Measurements from ENCODE around the gene STRBP.
"Not testable (repeated sequence)": the region's sequence is repeated elsewhere in the genome, so short reads cannot be mapped to it uniquely, and the experiment has no call there.

The STRBP gene

DNA sequence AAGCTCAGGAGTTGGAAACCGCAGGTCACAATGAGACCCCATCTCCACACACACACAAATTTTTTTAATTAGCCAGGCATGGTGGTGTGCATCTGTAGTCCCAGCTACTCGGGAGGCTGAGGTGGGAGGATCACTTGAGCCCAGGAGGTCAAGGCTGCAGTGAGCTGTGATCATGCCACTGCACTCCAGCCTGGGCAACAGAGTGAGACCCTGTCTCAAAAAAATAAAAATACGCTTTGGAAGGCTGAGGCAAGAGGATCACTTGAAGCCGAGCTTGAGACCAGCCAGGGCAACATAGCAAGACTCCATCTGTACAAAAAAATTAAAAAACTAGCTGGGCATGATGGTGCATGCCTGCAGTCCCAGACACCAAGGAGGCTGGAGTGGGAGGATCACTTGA is 19.2 kb downstream of the STRBP start:
- not testable (repeated sequence) for DNase-seq (ENCODE audit: low read depth)

DNA sequence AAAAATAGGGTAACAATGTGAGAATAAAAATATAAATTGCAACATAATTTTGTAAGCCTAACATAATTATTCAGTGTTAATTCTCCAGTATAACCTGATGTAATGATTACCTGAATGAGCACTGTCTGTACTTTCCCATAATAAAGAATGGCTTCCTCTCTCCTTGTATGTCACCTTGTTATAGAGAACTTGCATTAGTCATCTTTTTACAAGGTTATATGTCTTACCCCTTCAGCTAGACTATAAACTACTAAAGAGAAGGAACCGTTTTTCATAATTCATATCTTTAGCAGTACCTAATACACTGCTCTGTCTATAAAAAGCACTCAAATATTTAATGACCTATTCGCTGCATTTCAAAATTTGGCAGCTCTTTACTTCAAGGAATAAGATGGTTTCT is 19.8 kb downstream of the STRBP start:
- no peak for DNase-seq (ENCODE audit: low read depth)

DNA sequence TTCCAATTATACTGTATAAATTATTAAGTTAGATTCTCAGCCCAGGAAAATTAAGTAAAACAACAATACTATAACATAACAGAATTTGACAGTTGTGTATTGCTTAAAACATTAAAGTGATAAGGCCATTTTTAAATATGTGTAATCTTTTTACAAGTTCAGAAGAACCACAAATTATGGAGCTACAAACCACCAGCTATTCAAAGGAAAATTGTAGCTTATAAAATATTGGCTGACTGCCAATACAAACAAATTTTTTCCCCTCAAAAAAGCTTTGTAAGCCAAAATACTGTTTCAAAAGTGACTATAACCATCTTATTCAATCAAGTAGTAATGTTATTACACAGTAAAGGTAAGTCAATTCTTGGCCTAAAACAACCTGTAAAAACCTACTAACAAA is 21.9 kb downstream of the STRBP start:
- DNase-seq (ENCODE audit: low read depth) = no peak

DNA sequence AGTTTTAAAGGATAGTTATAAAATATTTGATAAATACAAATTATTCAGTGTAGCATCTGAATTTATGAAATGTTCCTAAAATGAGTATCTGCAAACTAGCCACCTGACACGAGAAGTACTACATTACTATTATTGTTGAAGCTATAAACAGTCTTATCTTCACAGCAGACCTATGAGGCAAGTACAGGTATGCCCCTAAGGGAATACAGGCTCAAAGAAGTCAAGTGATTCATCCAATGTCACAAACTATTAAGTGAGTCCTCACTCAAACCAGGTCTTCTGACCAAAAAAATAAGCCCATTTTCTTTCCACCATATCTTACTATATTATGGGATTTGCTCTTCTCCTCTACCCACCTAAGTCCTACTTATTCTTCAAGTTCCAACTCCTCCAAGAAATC is 28.7 kb downstream of the STRBP start:
- no peak for DNase-seq (ENCODE audit: low read depth)

DNA sequence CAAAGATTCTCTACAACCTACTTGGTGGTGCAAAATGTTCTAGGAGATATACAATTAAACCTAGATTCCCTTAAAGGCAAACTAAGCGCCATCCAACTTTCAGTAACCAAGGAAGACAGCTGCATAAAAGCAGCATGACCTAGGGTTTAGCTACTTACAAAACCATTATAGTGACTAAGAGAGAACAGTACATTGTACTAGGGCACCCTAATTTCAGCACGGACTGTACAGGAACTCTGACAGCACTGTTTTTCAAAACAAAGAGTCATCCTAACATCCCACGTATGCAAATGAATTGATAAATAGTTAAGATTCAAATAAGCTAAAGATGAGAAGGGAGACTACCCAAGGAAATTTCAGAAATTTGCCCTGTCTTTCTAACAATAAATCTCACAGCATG is 30.0 kb downstream of the STRBP start:
- no peak for DNase-seq (ENCODE audit: low read depth)

DNA sequence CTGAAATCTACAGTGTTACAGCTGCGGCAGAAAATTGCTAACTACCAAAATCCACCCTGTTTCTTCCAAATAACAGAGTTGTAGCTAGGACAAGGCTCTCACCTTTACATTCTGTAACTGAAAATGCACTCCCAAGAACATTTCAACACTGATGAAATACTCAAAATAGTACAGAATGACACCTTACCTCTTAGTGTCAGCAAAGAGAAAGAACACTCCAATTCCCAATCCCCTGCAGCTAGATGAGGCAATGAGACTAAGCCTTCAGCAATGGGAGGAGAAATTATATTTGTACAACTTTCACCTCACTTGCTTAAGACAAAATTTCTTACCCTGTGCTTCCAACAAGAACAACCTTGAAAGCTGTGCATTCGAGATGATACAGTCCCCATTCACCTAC is 31.2 kb downstream of the STRBP start:
- DNase-seq (ENCODE audit: low read depth) = no peak

DNA sequence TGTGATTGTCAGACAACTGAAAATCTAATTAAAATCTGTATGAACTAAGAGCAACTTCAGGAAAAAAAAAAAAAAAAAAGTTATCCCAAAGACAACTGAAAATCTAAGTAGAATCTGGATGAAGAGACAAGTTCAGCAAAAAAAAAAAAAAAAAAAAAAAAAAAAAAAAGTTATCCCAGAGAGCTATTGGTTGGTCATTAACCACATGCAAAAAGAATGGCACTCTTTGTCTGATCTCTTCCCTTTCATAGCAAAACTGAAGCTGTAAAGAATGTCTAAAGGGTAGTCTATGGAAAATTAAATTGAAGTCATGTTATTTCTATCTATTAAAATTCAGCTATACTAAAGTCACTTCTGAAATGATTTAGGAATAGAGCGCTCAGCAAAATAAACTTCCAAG is 32.9 kb downstream of the STRBP start:
- no peak for DNase-seq (ENCODE audit: low read depth)

DNA sequence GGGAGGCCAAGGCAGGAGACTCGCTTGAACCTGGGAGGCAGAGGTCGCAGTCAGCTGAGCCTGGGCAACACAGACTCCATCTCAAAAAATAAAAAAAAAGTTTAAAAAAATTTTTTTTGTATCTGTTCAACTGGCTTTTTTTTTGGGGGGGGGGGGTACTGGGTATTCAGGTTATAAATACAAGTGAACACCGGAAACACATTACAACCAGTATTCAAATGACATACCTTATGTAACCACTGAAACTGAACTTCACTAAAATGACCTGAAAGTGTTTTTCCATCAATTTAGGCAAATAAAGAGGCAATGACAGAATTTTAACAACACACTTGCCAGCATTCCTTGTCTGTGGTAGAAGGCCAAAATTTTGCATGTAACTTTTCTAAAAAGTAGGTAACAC is 33.5 kb downstream of the STRBP start:
- DNase-seq (ENCODE audit: low read depth) = no peak

DNA sequence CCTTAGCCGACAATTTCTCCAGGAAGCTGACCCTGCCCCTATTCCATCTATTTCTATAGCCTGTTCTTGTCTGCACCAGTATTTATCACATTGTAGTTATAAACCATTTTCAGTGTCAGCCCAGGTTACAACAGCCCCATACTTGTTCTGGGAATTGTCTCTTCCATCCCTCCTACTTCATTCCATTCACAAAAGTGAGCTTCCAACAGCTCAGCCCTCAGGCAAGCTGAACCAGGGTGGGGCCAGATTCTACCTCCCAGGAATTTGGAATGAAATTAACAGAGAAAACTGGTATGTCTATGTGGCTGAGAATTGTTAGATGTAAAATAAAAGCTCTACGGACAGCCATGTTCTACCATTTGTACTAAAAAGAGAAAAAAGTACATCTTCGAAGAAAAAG is 36.1 kb downstream of the STRBP start:
- DNase-seq (ENCODE audit: low read depth) = no peak

DNA sequence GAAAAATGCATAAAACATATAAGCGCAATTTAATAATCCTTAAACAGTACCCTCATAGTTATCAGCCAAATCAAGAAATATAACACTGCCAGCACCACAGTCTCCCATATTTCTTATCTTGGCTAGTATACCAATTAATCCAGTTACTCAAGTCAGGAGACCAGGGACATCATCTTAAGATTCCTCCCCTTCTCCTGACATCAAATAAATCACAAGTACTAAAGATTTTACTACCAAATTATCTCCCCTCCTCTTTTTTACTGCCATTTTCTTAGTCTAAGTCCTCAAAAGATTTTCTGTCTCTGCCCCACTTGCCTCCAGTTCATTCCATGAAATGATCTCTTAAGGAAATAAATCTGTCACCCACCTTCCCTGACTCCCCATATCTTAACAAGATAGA is 37.0 kb downstream of the STRBP start:
- DNase-seq (ENCODE audit: low read depth) = no peak

DNA sequence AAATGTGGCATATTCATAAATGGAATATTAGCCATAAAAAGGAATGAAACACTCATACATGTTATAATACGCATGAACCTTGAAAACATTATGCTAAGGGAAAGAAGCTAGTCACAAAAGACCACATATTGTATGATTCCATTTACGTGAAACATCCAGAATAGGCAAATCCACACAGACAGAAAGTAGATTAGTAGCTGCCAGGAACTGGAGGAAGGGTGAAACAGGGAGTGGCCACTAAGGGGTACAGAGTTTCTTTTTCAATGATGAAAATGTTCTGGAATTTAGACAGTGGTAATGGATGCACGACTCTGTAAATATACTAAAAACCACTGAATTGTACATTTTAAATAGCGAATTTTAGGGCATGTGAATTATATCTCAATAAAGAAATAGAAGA is 39.4 kb downstream of the STRBP start:
- DNase-seq (ENCODE audit: low read depth) = no peak

DNA sequence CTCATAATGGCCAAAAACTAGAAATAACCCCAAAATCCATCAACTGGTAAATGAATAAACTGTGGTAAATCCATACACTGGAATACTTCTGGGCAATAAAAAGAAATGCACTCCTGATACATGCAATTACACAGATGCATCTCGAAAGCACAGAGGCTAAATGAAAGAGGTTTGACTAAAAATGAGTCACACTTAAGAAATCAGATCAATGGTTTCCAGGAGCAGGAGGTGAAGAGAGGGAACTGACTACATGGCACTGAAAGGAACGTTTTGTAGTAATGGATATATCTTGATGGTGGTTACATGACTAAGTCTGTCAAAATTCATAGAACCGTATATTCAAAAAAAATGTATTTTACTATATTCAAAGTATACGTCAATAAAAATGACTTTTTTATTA is 42.4 kb downstream of the STRBP start:
- DNase-seq (ENCODE audit: low read depth) = no peak

DNA sequence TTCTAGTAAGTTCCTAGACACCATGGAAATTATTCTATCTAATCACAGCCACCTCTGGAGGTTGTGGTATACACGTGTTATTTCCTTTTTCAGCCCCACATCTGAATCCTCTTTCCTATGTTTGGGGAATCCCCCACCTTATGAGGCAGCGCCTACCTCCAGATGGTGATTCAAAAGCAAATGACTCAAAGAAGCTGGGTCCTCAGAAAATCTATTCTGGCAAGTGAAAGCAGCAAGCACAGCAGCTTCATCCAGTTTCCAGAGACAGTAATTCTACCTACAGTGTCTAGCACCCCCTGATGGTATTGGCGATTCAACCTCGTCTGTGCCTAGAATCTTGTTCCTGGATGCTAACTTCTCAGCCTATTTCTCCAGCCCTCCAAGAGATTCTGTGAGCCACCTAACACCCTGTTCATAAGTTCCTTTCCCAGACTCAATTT is 43.0 kb downstream of the STRBP start:
- DNase-seq (ENCODE audit: low read depth) = no peak

DNA sequence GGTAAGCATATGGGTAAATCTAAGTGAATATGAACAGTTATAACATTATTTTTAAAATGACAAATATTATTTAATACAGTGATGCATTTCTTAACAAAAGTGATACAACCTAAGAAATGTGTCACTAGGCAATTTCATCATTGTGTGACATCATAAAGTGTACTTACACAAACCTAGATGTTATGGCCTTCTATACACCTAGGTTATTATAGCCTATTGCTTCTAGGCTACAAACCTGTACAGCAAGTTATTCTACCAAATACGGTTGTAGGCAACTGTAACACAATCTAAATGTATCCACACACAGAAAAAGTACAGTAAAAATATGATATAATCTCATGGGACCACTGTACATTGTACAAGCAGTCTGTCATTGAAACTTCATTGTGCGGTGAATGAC is 48.3 kb downstream of the STRBP start:
- no peak for DNase-seq (ENCODE audit: low read depth)

DNA sequence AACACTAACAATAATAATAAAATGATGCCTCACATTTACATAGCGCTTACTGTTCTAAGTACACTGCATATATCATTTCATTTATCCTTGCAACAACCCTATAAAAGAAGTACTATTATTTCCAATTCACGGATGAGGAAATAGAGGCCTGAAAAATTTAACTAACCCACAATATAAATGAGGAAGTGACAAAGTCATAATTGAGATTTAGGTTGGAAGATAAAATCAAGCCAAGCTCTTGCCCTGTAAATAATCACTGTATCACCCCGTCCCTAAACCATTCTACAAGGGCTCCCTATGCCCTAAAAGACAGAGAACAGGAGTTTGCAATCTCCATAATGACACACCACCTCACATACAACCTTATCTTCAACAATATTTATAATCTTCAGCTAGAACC is 49.6 kb downstream of the STRBP start:
- no peak for DNase-seq (ENCODE audit: low read depth)

DNA sequence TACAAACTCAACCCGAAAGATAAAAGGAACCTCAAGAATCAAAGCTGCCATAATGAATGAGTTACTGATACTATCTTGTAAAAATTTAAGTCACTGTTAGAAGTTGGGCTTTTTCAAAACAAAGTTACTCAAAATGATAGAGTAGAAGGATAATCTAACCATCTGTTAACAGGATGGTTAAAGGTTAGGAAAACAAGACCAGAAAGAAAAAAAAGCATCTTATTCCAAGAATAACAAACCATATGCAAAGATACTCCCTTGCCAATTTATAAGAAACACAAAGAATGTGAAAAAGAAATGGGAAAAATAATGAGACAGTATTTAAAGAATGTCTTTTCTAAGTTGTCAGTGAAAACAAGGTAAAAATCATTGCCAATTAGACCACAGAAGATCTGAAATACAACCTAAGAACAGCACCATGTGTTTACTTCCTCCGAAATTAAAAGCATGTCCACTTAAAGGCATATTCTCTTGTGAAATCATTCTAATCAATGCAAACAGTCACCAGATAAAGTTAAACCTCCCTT is 51.2 kb downstream of the STRBP start:
- no peak for DNase-seq (ENCODE audit: low read depth)

DNA sequence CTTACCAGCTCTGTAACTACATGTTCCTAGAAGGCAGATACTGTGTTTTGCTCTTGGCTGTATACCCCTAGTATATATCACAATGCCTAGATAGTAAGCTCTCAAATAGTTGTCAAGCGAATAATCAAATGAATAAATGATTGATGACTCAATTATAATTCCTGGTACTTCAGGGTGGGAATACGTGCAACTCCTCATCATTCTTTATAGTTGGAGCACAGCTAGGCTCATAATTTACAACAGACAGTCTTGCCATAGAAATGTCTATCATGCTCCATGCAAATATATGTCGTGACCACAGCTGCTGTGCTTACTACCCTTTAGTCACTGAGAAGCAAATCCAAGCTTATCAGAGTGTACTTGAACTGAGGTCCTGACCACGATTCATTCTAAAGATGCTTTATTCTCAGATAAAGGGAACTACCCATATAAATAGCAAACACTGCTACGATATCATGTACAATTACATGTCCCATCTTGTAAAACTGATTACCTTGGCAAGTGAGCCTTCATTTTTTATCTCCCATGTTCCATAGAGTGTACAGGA is 52.1 kb downstream of the STRBP start:
- no peak for DNase-seq (ENCODE audit: low read depth)

DNA sequence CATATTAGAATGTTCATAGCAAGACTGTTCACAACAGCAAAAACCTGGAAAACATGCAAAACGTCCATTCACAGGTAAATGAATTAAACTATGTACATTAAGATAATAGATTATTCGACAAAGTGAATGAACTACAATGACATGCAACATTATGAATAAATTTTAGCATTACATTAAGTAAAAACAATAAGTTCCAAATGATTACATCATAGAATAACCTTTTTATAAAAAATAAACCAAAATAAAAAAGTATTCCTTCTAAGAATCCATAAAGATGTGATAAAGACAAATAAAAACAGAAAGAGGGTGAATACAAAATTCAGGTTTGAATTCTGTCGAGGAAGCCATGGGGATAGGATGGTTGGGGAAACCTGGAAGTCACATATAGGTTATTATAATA is 57.3 kb downstream of the STRBP start:
- no peak for DNase-seq (ENCODE audit: low read depth)

DNA sequence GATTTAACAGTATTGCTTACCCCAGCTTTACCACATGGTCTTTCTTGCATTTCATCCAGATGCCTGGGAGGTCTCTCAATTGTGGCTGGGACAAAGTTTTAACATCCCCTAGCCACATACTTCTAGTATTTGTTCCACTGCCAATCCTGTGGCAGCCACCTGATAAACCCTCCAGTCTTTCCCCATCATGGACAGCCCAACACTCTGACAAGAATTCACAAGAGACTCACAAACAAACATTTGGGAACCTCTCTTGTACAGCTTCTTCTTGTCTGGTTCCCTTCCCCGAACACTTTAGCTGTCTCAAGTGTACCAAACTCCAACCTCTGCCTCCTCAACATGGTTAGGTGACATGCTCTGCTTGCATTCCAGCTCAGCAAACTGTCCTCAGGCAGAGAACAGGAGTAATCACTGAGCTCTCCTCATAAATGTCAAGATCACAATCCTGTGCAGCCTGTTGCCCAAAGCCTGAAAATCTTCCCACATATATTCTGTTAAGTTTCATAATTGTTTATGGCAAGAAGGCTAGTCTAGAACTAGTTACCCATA is 59.7 kb downstream of the STRBP start:
- DNase-seq (ENCODE audit: low read depth) = no peak

DNA sequence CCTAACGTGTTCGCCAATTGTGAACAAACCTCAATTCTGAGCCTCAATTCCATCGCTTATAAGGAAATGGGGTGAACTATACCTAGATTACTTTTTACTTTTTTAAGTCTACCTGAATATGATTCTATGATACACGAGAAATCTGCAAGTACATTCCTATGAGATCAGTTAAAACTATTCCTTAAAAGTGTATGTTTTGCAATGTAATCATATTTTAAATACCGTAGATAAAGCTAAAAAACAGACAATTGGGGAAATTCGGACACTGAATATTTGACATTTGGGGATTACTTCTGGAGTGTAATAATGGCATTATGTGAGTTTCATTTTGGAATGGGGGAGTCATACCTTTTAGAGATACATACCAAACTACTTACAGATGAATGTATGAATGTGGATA is 62.3 kb downstream of the STRBP start:
- DNase-seq (ENCODE audit: low read depth) = no peak

DNA sequence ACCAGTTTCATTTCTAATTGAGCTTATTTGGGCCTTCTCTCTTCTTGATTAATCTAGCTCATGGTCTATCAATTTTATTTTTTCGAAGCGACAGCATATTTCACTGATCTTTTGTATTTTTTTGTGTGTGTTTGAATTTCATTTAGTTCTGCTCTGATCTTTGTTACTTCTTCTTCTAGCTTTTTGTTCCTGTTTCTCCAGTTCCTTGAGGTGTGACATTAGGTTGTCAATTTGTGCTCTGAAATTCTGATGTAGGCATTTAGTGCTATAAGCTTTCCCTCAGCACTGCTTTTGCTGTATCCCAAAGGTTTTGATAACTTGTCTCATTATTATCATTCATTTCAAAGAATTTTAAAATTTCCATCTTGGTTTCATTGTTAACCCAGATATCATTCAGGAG is 67.3 kb downstream of the STRBP start:
- DNase-seq (ENCODE audit: low read depth) = no peak

DNA sequence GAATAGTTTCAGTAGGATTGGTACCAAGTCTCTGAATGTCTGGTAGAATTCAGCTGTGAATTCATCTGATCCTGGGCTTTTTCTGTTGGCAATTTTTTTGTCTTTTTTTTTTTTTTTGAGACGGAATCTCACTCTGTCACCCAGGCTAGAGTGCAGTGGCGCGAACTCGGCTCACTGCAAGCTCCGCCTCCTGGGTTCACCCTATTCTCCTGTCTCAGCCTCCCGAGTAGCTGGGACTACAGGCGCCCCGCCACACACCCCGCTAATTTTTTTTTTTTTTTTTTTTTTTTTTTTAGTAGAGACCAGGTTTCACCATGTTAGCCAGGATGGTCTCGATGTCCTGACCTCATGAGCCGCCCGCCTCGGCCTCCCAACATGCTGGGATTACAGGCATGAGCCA is 67.9 kb downstream of the STRBP start:
- not testable (repeated sequence) for DNase-seq (ENCODE audit: low read depth)

DNA sequence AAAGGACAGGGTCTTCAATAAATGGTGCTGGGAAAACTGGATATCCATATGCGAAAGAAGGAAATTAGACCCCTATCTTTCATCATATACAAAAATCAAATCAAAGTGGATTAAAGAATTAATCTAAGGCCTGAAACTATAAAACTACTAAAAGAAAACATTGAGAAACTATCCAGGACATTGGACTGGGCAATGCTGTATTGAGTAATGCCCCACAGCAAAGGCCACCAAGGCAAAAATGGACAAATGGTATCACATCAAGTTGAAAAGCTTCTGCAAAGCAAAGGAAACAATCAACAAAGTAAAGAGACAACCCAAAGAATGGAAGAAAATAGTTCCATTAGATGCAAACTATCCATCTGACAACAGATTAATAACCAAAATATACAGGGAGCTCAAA is 72.3 kb downstream of the STRBP start:
- no peak for DNase-seq (ENCODE audit: low read depth)

DNA sequence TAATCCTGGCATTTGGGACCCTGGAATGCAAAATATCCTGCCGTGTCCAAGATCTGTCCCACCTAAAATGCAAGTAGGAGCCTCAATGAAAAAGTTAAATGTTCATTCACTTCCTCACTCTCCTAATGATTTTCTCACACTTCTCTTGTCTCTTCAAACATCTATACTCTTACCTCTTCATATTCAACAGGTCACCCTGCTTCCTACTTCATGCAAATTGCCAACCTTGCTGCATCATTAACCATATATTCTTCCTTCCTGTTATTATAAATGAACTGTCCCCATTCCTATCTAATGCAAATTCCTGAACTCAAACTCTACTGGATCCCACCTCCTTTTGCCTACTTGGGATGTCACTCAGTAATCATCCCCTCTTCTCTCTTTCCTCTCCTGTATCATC is 74.4 kb downstream of the STRBP start:
- no peak for DNase-seq (ENCODE audit: low read depth)

DNA sequence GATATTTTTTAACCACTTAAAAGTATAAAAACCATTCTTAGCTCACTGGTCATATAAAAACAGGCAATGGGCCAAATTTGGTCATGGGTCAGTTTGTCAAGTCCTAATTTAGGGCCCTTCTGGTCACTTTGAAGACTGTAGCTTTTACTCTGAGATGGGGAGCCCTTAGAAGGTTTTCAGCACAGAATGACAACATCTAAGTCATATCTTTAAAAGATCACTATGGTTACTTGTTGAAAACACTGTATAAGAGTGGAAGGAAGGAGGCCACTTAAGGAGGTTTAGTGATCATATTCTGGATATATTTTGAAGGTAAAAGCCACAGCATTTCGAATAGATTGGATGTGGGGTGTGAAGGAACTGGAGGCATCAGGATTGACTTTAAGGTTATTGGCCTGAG is 76.7 kb downstream of the STRBP start:
- DNase-seq (ENCODE audit: low read depth) = no peak

Data from HS-27A (cell line).